AG09309 (cell line): ENCODE results near the gene TLR5.

Experiments used
- DNase-seq: peaks from one replicate; pipeline ENCODE4 v3.0.0-alpha.2; 2010; ENCODE audit warnings: low read depth
- H3K4me3 ChIP-seq: 2 replicates; pipeline ENCODE4 v1.5.1; 2011; ENCODE audit warnings: mild to moderate bottlenecking, low read depth, low read length, moderate library complexity; ENCODE audit not compliant: control insufficient read depth
- CTCF ChIP-seq: IDR thresholded peaks from 2 replicates; pipeline ENCODE4 v1.5.1; 2011; ENCODE audit warnings: mild to moderate bottlenecking, low read depth, low read length, inconsistent platforms; ENCODE audit not compliant: insufficient read depth, control insufficient read depth; ENCODE audit errors: missing control alignments

TLR5 gene

GRCh38 chr1:223183268-223183862 lies 40.3 kb upstream of the TLR5 start:
- no peak for TF ChIP-seq CTCF
- DNase-seq: no peak
- H3K4me3 ChIP-seq: no peak overlapping the region

- no peak overlapping the region for H3K4me3 ChIP-seq
- peak; percentile 33 for DNase-seq
- no peak for TF ChIP-seq CTCF
Observed at GRCh38 chr1:223180731-223181321, 37.8 kb upstream of the TLR5 start.

GRCh38 chr1:223179786-223180185 lies 36.7 kb upstream of the TLR5 start:
- no peak overlapping the region for H3K4me3 ChIP-seq
- no peak for TF ChIP-seq CTCF
- no peak for DNase-seq

- DNase-seq: no peak
- no peak for TF ChIP-seq CTCF
- H3K4me3 ChIP-seq: no peak overlapping the region
Observed at GRCh38 chr1:223179280-223179679, 36.2 kb upstream of the TLR5 start.

GRCh38 chr1:223177681-223178080 lies 34.6 kb upstream of the TLR5 start:
- DNase-seq: no peak
- H3K4me3 ChIP-seq: no peak overlapping the region
- TF ChIP-seq CTCF: no peak

- TF ChIP-seq CTCF: no peak
- DNase-seq: no peak
- no peak overlapping the region for H3K4me3 ChIP-seq
Observed at GRCh38 chr1:223176437-223176836, 33.4 kb upstream of the TLR5 start.
